GM21737 (cell line): Measurements from ENCODE around the gene PRR36.

Experiments used
- ATAC-seq: cut with Tn5 transposase; IDR thresholded peaks from one replicate; pipeline ENCODE4 v1.9.1; 2021; ENCODE audit warnings: mild to moderate bottlenecking, moderate library complexity; ENCODE audit not compliant: unreplicated experiment

Gene PRR36

GRCh38 chr19:7913652-7914051 lies 39.5 kb upstream of the PRR36 start:
- no peak for ATAC-seq

GRCh38 chr19:7912697-7913564 lies 38.7 kb upstream of the PRR36 start:
- no peak for ATAC-seq

GRCh38 chr19:7912144-7912696 lies 38.0 kb upstream of the PRR36 start:
- ATAC-seq, result no peak

GRCh38 chr19:7911508-7912143 lies 37.4 kb upstream of the PRR36 start:
- no peak for ATAC-seq

- ATAC-seq, result no peak
These were observed 36.4 kb upstream of the PRR36 start for GRCh38 chr19:7910321-7911161.

- no peak for ATAC-seq
These were observed 35.4 kb upstream of the PRR36 start for GRCh38 chr19:7909471-7910067.

- no peak for ATAC-seq
These were observed 34.7 kb upstream of the PRR36 start for GRCh38 chr19:7908742-7909461.

- no peak for ATAC-seq
These were observed 34.0 kb upstream of the PRR36 start for GRCh38 chr19:7908078-7908699.

- ATAC-seq, result no peak
These were observed 33.4 kb upstream of the PRR36 start for GRCh38 chr19:7907544-7907943.

- ATAC-seq, result no peak
These were observed 32.9 kb upstream of the PRR36 start for GRCh38 chr19:7907122-7907521.

GRCh38 chr19:7905859-7906258 lies 31.7 kb upstream of the PRR36 start:
- no peak for ATAC-seq

- no peak for ATAC-seq
These were observed 31.1 kb upstream of the PRR36 start for GRCh38 chr19:7905268-7905667.

GRCh38 chr19:7904074-7905020 lies 30.2 kb upstream of the PRR36 start:
- peak; percentile 29 for ATAC-seq

- peak; percentile 64 for ATAC-seq
These were observed 29.3 kb upstream of the PRR36 start, which contains the start of gene MAP2K7 for GRCh38 chr19:7903244-7904073. Gene MAP2K7 (plus strand): TSS chr19:7903877. CDS start chr19:7903945, 68 bp downstream.

- ATAC-seq, result no peak
These were observed 28.6 kb upstream of the PRR36 start for GRCh38 chr19:7902796-7903243.

GRCh38 chr19:7901337-7901736 lies 27.1 kb upstream of the PRR36 start:
- ATAC-seq, result no peak

- no peak for ATAC-seq
These were observed 26.7 kb upstream of the PRR36 start for GRCh38 chr19:7900931-7901330.
